Measurements from ENCODE around the gene LGALS7. TPM values are rescaled to one million over a fixed set of nuclear protein-coding genes. Genes with fewer than 3 reads are reported as not detected.

LGALS7 gene
- total and polyA plus RNA-seq, 2 of the 8 experiments (the other 6 are each of a cell fraction or from before 2014, with no cell fraction given), result 0.32 TPM; not detected in 1

DNA sequence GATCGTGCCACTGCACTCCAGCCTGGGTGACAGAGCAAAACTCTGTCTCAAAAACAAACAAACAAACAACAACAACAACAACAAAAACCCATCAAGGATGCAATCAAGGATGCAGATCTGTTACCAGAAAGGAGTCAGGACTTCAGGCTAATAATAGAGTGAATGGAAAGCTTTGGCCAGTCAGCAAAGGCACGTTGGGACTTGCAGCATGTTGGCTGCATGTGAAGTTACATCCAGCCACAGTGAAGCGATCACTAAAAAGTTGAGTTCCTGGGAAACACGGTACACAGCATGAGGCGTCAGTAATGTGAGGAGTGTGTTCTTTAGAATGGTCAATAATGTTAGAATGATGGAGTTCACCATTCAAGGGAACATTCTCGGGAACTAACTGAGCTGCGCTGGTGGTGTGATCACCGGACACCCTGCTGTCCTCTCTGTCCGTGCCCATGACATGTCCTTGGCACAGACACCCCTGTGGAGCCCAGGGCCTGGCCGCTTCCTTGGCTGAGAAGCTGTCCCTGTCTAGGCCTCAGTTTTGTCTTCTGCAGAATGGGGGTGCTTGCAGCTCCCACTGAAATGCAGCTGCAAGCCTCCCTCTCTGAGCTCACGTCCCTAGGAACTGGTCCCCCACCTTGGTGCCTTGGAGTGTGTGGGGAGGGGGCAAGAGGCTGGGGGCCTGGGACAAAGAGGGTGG lies 13.4 kb upstream of the LGALS7 start:
- Histone ChIP-seq H3K14ac (ENCODE audit: insufficient read length) (no peak overlapping the region), H3K9me3 (ENCODE audit: insufficient read depth in 2 of 2, low read depth in 1 of 2, low read length in 1 of 2) (no peaks in the 10 kb centered on the region), H4K5ac (ENCODE audit: insufficient read length, low read depth, low read length) (no peak overlapping the region), H3K79me2 (ENCODE audit: control insufficient read depth in 1 of 2, insufficient read depth in 2 of 2, low read length in 2 of 2) (no peaks in the 10 kb centered on the region), H3K79me1 (ENCODE audit: low read depth, low read length) (no peaks in the 10 kb centered on the region), H3K27me3 (replicated peaks in 1 of 4; ENCODE audit: control insufficient read depth in 3 of 4, extremely low read depth in 1 of 4, insufficient read depth in 3 of 4, low read length in 3 of 4) (no peaks in the 10 kb centered on the region), H2BK20ac (ENCODE audit: low read length) (no peak overlapping the region), H3K23me2 (ENCODE audit: low read depth, low read length) (no peaks in the 10 kb centered on the region), H3K56ac (replicated peaks; ENCODE audit: insufficient read length, low read depth, low read length) (no peak overlapping the region), H2BK5ac (ENCODE audit: low read depth, low read length) (no peak overlapping the region), H3K4me2 (ENCODE audit: insufficient read depth in 1 of 2, low read depth in 2 of 2, low read length in 2 of 2) (no peak overlapping the region), H3K4me3 (ENCODE audit: extremely low read depth in 1 of 4, insufficient read depth in 2 of 4, low read depth in 3 of 4, low read length in 4 of 4) (no peak overlapping the region), H3K36me3 (ENCODE audit: control insufficient read depth in 2 of 4, insufficient read depth in 4 of 4, low read length in 3 of 4) (no peaks in the 10 kb centered on the region), H4K20me1 (replicated peaks in 1 of 2; ENCODE audit: control insufficient read depth in 1 of 2, insufficient read depth in 2 of 2, low read length in 2 of 2) (no peaks in the 10 kb centered on the region), H3K9ac (replicated peaks in 1 of 4; ENCODE audit: extremely low read depth in 1 of 4, low read depth in 3 of 4, low read length in 3 of 4) (no peak overlapping the region), H4K91ac (replicated peaks; ENCODE audit: insufficient read length, low read length) (no peak overlapping the region), H3K27ac (ENCODE audit: low read depth, low read length) (no peak overlapping the region), H2AK5ac (ENCODE audit: low read depth, low read length) (no peak overlapping the region), H2BK120ac (replicated peaks; ENCODE audit: low read depth, low read length) (no peak overlapping the region), H2AFZ (ENCODE audit: low read length) (peak overlapping the region; percentile 49; the same call in 1 of the 2 replicates), H3K23ac (ENCODE audit: insufficient read length) (no peak overlapping the region), H3K4me1 (replicated peaks in 1 of 4; ENCODE audit: control insufficient read depth in 3 of 4, insufficient read depth in 4 of 4, low read length in 3 of 4) (no peaks in the 10 kb centered on the region; a peak in 1 of 7 replicates), H3K18ac (ENCODE audit: extremely low read depth, low read length) (no peak overlapping the region; the same call in 1 of the 2 replicates), H2BK12ac (ENCODE audit: low read depth, low read length) (no peak overlapping the region), H3K4ac (replicated peaks; ENCODE audit: insufficient read length, low read depth, low read length) (no peak overlapping the region), H4K8ac (ENCODE audit: extremely low read depth, insufficient read depth, low read length) (no peak overlapping the region), H2BK15ac (ENCODE audit: low read length) (no peak overlapping the region)
- no peak for DNase-seq (ENCODE audit: low read depth in 1 of 2, low spot score in 2 of 2)
- no peak for FAIRE-seq
- WGBS, 2 experiments (ENCODE audit: extremely low coverage in 1 of 2, insufficient coverage in 1 of 2, insufficient read length in 1 of 2, insufficient replicate concordance in 2 of 2, low coverage in 1 of 2, low lambda C conversion rate in 2 of 2, missing lambda C conversion rate in 1 of 2), result 92% methylated on average over 11 of the region's 11 CpGs; no CpG with 5 or more reads in 1 of the 2 experiments
- POLR2A ChIA-PET (ENCODE audit: partially characterized antibody), result interaction anchor here (0.9 to 1.0 kb wide), 2 partner anchors 53 to 54 kb away, joined by 3 to 4 read pairs; no protein-coding TSS in a partner anchor
- no peak for TF ChIP-seq BACH1 (IDR thresholded peaks at IDR 0.05; ENCODE audit: low read length)
- TF ChIP-seq GABPA (IDR thresholded peaks at IDR 0.05; ENCODE audit: borderline replicate concordance, insufficient read depth, low read length), result no peak
- TF ChIP-seq RAD21 (IDR thresholded peaks at IDR 0.05 in 1 of 2, conservative IDR thresholded peaks at IDR 0.05 in 1 of 2; ENCODE audit: low read depth in 2 of 2, low read length in 2 of 2), result no peak
- TF ChIP-seq SP4 (IDR thresholded peaks at IDR 0.05; ENCODE audit: low read length), result no peak
- no peak for TF ChIP-seq RBBP5 (IDR thresholded peaks at IDR 0.05; ENCODE audit: borderline replicate concordance, low read depth, low read length)
- TF ChIP-seq SIX5 (IDR thresholded peaks at IDR 0.05; ENCODE audit: low read depth, low read length), result no peak
- TF ChIP-seq, protein P1, sequence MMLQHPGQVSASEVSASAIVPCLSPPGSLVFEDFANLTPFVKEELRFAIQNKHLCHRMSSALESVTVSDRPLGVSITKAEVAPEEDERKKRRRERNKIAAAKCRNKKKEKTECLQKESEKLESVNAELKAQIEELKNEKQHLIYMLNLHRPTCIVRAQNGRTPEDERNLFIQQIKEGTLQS (IDR thresholded peaks at IDR 0.05; ENCODE audit: insufficient read depth, low read depth, low read length), result no peak
- CTCF ChIA-PET (ENCODE audit: partially characterized antibody), result interaction anchor here (0.6 to 1.9 kb wide), 3 partner anchors 17 to 101 kb away, joined by 3 to 8 read pairs (median 7); no protein-coding TSS in a partner anchor

Data from H1 (cell line).